NCI-H1092 (cell line): ENCODE measurements around the gene CDC6.

ENCODE experiments used
- DNase-seq: peaks from one replicate; lab custom pipeline; 2025; lab: John Stamatoyannopoulos, UW

The CDC6 gene

GRCh38 chr17:40340880-40341807 is 53.5 kb downstream of the CDC6 start:
- DNase-seq: peak; percentile 36

- DNase-seq: peak; percentile 35
Observed at GRCh38 chr17:40341808-40342503, 54.3 kb downstream of the CDC6 start.

- DNase-seq: no peak
Observed at GRCh38 chr17:40342504-40343218, 55.0 kb downstream of the CDC6 start.

GRCh38 chr17:40343219-40344119 is 55.8 kb downstream of the CDC6 start:
- no peak for DNase-seq

- no peak for DNase-seq
Observed at GRCh38 chr17:40344421-40345160, 56.9 kb downstream of the CDC6 start.

- peak; percentile 47 for DNase-seq
Observed at GRCh38 chr17:40345161-40345993, 57.7 kb downstream of the CDC6 start.

GRCh38 chr17:40345994-40346764 is 58.5 kb downstream of the CDC6 start:
- no peak for DNase-seq

GRCh38 chr17:40346765-40347158 is 59.1 kb downstream of the CDC6 start:
- no peak for DNase-seq

GRCh38 chr17:40347319-40348135 is 59.8 kb downstream of the CDC6 start:
- no peak for DNase-seq

GRCh38 chr17:40348136-40348504 is 60.4 kb downstream of the CDC6 start:
- DNase-seq: no peak

GRCh38 chr17:40348562-40349476 is 61.1 kb downstream of the CDC6 start:
- DNase-seq: peak; percentile 85

GRCh38 chr17:40349477-40349894 is 61.8 kb downstream of the CDC6 start:
- DNase-seq: no peak

GRCh38 chr17:40349895-40350688 is 62.4 kb downstream of the CDC6 start:
- DNase-seq: no peak

- peak; percentile 79 for DNase-seq
Observed at GRCh38 chr17:40350689-40351358, 63.1 kb downstream of the CDC6 start.

GRCh38 chr17:40351359-40352236 is 63.9 kb downstream of the CDC6 start:
- peak; percentile 79 for DNase-seq
